Measurements from ENCODE around the gene WWOX. TPM values are rescaled to one million over a fixed set of nuclear protein-coding genes. Genes with fewer than 3 reads are reported as not detected.

The WWOX gene
- total RNA-seq, 1 donor from 2014 or later, result 8.9 TPM

- intact Hi-C loops (cut with micrococcal nuclease), result no loop called here
- no peak for DNase-seq
- no peaks in the 10 kb centered on the region for H3K27me3 ChIP-seq (ENCODE audit: low read depth)
- no peaks in the 10 kb centered on the region for H3K4me1 ChIP-seq
- no peak overlapping the region for H3K4me3 ChIP-seq
- no peak overlapping the region for H3K27ac ChIP-seq (replicated peaks)
- no peak for TF ChIP-seq CTCF (IDR thresholded peaks at IDR 0.05; ENCODE audit: borderline replicate concordance)
- H3K36me3 ChIP-seq, result no peaks in the 10 kb centered on the region
- H3K9me3 ChIP-seq (replicated peaks), result peaks cover 7% of the 10 kb centered on the region
Observed at GRCh38 chr16:78259873-78260272, 160.4 kb downstream of the WWOX start.

GRCh38 chr16:78264642-78265041 is 165.2 kb downstream of the WWOX start:
- DNase-seq, result no peak
- Histone ChIP-seq H3K27ac (replicated peaks) (no peak overlapping the region), H3K27me3 (ENCODE audit: low read depth) (no peaks in the 10 kb centered on the region), H3K4me3 (no peak overlapping the region), H3K9me3 (replicated peaks) (peaks cover 7% of the 10 kb centered on the region), H3K4me1 (no peaks in the 10 kb centered on the region), H3K36me3 (no peaks in the 10 kb centered on the region)
- no peak for TF ChIP-seq CTCF (IDR thresholded peaks at IDR 0.05; ENCODE audit: borderline replicate concordance)
- intact Hi-C loops (cut with micrococcal nuclease), result no loop called here

- H3K9me3 ChIP-seq (replicated peaks), result peaks cover 5% of the 10 kb centered on the region
- H3K4me1 ChIP-seq, result no peaks in the 10 kb centered on the region
- H3K36me3 ChIP-seq, result no peaks in the 10 kb centered on the region
- no peaks in the 10 kb centered on the region for H3K27me3 ChIP-seq (ENCODE audit: low read depth)
- no peak for DNase-seq
- no peak overlapping the region for H3K27ac ChIP-seq (replicated peaks)
- no peak overlapping the region for H3K4me3 ChIP-seq
- intact Hi-C loops (cut with micrococcal nuclease), result no loop called here
- TF ChIP-seq CTCF (IDR thresholded peaks at IDR 0.05; ENCODE audit: borderline replicate concordance), result no peak
Observed at GRCh38 chr16:78269256-78269655, 169.8 kb downstream of the WWOX start.

GRCh38 chr16:78271981-78272380 is 172.5 kb downstream of the WWOX start:
- Histone ChIP-seq H3K36me3 (no peaks in the 10 kb centered on the region), H3K4me1 (no peaks in the 10 kb centered on the region), H3K27ac (replicated peaks) (no peak overlapping the region), H3K9me3 (replicated peaks) (no peaks in the 10 kb centered on the region), H3K4me3 (no peak overlapping the region), H3K27me3 (ENCODE audit: low read depth) (no peaks in the 10 kb centered on the region)
- TF ChIP-seq CTCF (IDR thresholded peaks at IDR 0.05; ENCODE audit: borderline replicate concordance), result no peak
- DNase-seq, result no peak
- intact Hi-C loops (cut with micrococcal nuclease), result no loop called here

- Histone ChIP-seq H3K9me3 (replicated peaks) (no peaks in the 10 kb centered on the region), H3K36me3 (no peaks in the 10 kb centered on the region), H3K27ac (replicated peaks) (no peak overlapping the region), H3K4me3 (no peak overlapping the region), H3K4me1 (no peaks in the 10 kb centered on the region), H3K27me3 (ENCODE audit: low read depth) (no peaks in the 10 kb centered on the region)
- no peak for DNase-seq
- intact Hi-C loops (cut with micrococcal nuclease), result no loop called here
- TF ChIP-seq CTCF (IDR thresholded peaks at IDR 0.05; ENCODE audit: borderline replicate concordance), result no peak
Observed at GRCh38 chr16:78274771-78275170, 175.3 kb downstream of the WWOX start.

- Histone ChIP-seq H3K36me3 (no peaks in the 10 kb centered on the region), H3K27me3 (ENCODE audit: low read depth) (no peaks in the 10 kb centered on the region), H3K27ac (replicated peaks) (no peak overlapping the region), H3K9me3 (replicated peaks) (no peaks in the 10 kb centered on the region), H3K4me3 (no peak overlapping the region), H3K4me1 (no peaks in the 10 kb centered on the region)
- intact Hi-C loops (cut with micrococcal nuclease), result no loop called here
- no peak for DNase-seq
- no peak for TF ChIP-seq CTCF (IDR thresholded peaks at IDR 0.05; ENCODE audit: borderline replicate concordance)
Observed at GRCh38 chr16:78275420-78275819, 176.0 kb downstream of the WWOX start.

Measured in left ventricle myocardium inferior (tissue), 1 donor.